OCI-LY3 (cell line): ENCODE data around the gene HCFC1.
A peak's percentile ranks its signal among the peaks of the same experiment; 100 is the strongest.

ENCODE experiments used
- H2AFZ ChIP-seq: fragments of 200-600, 300-600 bp; shearing (Covaris generic); 2 replicates; pipeline ENCODE4 v1.6.0; 2014; ENCODE audit warnings: antibody characterized with exemption, low read depth, low read length
- H3K27ac ChIP-seq: fragments of 200-600, 300-600 bp; sonication (generic); 2 replicates; pipeline ENCODE4 v1.5.1; 2014; ENCODE audit warnings: mild to moderate bottlenecking, low read length, moderate library complexity, mixed read lengths
- H3K27me3 ChIP-seq: fragments of 200-600, 300-600 bp; sonication (generic); 2 replicates; pipeline ENCODE4 v1.6.1; 2014; ENCODE audit warnings: low read depth, low read length, mixed read lengths
- H3K36me3 ChIP-seq: fragments of 200-600, 300-600 bp; sonication (generic); replicated peaks from 2 replicates; pipeline ENCODE3; 2014; ENCODE audit warnings: low read depth, low read length, mixed read lengths
- H3K4me1 ChIP-seq: fragments of 300-600, 200-600 bp; sonication (generic); 2 replicates; pipeline ENCODE4 v1.6.1; 2014; ENCODE audit warnings: low read length, mixed read lengths
- H3K4me2 ChIP-seq: fragments of 200-600, 300-600 bp; sonication (generic); 2 replicates; pipeline ENCODE4 v1.6.1; 2014; ENCODE audit warnings: low read length, mixed read lengths
- H3K4me3 ChIP-seq: fragments of 300-600, 200-600 bp; sonication (generic); 2 replicates; pipeline ENCODE4 v1.5.1; 2014; ENCODE audit warnings: antibody characterized with exemption, mild to moderate bottlenecking, low read length, moderate library complexity
- H3K79me2 ChIP-seq: fragments of 300-600, 200-600 bp; shearing (Covaris generic); 2 replicates; pipeline ENCODE4 v1.6.1; 2014; ENCODE audit warnings: mild to moderate bottlenecking, low read length, mixed read lengths
- H3K9ac ChIP-seq: fragments of 300-600, 200-600 bp; shearing (Covaris generic); 2 replicates; pipeline ENCODE4 v1.6.0; 2014; ENCODE audit warnings: mild to moderate bottlenecking, low read length, moderate library complexity
- H3K9me3 ChIP-seq: fragments of 200-600, 300-600 bp; shearing (Covaris generic); 2 replicates; pipeline ENCODE4 v1.6.1; 2014; ENCODE audit warnings: low read length, mixed read lengths; ENCODE audit not compliant: insufficient read depth
- H4K20me1 ChIP-seq: fragments of 200-600, 300-600 bp; sonication (generic); 2 replicates; pipeline ENCODE4 v1.6.1; 2016; ENCODE audit warnings: low read length, mixed read lengths; ENCODE audit not compliant: insufficient read depth
- EZH2phosphoT487 ChIP-seq: fragments of 200-600 bp; shearing (Covaris generic); IDR thresholded peaks from 2 replicates; pipeline ENCODE4 v1.6.1; 2018; ENCODE audit warnings: antibody characterized with exemption, mixed run types, low read depth
- TF ChIP-seq, protein P1 (sequence below): fragments of 200-600, 300-600 bp; sonication (generic); IDR thresholded peaks from 2 replicates; pipeline ENCODE4 v1.5.1; 2014; ENCODE audit warnings: antibody characterized with exemption, low read length, low read depth

The HCFC1 gene

DNA sequence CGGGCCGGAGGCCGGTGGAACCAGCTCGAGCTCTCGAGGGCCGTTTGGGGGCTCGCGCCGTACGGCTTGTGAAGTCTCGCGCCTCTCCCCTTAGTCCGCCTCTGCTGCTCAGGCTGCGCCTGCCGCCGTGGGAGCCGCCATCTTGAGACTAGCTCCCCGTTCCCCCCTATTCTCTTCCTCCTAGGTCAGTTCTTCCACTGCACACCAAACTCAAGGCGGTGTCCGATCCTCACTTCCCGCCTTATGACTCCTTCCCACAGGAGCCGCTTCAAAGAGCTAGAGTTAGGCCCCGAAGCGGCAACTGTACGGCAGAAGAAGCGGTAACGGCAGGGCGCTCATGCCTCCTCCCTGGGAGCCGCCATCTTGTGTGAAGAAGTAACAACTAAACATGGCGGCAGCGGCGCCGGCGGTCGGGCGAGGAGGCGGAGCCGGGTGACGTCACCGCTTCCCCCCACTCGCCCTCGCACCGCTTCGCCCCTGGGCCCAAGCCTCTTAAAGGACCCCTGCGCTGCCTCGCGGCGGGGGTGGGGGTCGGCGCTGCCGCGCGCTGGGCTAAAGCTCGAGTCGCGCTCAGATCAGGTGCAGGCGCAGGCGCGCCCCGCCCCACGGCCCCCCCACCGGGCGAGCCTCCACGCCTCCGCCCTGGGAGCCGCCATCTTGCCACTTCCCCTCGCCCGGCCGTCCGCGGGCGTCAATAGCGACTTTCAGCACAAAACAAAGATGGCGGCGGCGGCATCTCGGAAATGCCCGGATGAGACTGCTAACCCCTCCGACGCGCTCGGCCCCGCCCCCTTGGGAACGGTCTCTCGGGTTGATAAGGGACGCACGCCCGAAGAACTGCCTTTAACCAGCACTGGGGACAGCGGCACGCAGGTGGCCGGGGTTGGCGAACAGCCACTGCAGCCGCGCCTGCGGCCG is at the start of gene HCFC1:
HCFC1 (minus strand) TSS at position 369 of the 918 bp plus-strand sequence. CDS start 978 bp downstream, outside the sequence.
- Histone ChIP-seq H4K20me1 (peaks cover 32% of the 10 kb centered on the region), H2AFZ (peak within 1 kb of the TSS; percentile 79; the same call in 1 of the 2 replicates), H3K27me3 (no peaks in the 10 kb centered on the region), H3K4me1 (peaks cover 39% of the 10 kb centered on the region), H3K79me2 (peaks cover 63% of the 10 kb centered on the region), H3K27ac (peak within 1 kb of the TSS; percentile 98), H3K4me2 (peak within 1 kb of the TSS; percentile 98), H3K9ac (peak within 1 kb of the TSS; percentile 100), H3K36me3 (peaks cover 23% of the 10 kb centered on the region), H3K9me3 (no peaks in the 10 kb centered on the region), H3K4me3 (peak within 1 kb of the TSS; percentile 97)
- TF ChIP-seq, protein P1, sequence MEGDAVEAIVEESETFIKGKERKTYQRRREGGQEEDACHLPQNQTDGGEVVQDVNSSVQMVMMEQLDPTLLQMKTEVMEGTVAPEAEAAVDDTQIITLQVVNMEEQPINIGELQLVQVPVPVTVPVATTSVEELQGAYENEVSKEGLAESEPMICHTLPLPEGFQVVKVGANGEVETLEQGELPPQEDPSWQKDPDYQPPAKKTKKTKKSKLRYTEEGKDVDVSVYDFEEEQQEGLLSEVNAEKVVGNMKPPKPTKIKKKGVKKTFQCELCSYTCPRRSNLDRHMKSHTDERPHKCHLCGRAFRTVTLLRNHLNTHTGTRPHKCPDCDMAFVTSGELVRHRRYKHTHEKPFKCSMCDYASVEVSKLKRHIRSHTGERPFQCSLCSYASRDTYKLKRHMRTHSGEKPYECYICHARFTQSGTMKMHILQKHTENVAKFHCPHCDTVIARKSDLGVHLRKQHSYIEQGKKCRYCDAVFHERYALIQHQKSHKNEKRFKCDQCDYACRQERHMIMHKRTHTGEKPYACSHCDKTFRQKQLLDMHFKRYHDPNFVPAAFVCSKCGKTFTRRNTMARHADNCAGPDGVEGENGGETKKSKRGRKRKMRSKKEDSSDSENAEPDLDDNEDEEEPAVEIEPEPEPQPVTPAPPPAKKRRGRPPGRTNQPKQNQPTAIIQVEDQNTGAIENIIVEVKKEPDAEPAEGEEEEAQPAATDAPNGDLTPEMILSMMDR: no peak
- no peak for TF ChIP-seq EZH2phosphoT487

DNA sequence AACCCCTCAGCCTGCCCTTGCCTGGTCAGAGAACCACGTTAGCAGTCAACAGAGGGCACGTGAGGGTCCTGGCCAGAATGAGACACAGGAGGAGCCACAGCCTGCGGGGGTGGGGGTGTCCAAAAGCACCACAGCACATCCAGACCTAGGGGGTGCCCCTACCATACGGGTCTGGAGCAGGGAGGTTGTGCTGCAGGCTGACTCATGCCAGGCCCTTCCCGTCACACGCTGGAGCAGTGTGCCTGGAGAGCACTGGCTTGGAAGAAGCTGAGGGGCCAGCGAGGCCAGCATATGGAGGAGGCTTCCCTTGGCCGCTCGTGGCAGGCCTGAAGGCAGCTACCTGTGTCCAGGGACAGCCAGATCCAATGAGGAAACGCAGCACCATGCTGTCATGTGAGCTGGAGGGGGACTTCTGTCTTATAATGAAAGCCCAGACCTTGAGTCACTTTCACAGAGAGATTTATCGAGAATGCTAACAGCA is 49.6 kb upstream of the HCFC1 start:
- peaks cover 24% of the 10 kb centered on the region for H3K36me3 ChIP-seq
- peak overlapping the region; percentile 97; the same call in 1 of the 2 replicates for H3K9ac ChIP-seq
- H3K27me3 ChIP-seq: no peaks in the 10 kb centered on the region
- TF ChIP-seq, protein P1: no peak
- TF ChIP-seq EZH2phosphoT487: no peak
- H3K4me2 ChIP-seq: peak overlapping the region; percentile 95
- H3K4me3 ChIP-seq: peak overlapping the region; percentile 93
- H3K79me2 ChIP-seq: peaks cover 52% of the 10 kb centered on the region
- peak overlapping the region; percentile 85 for H3K27ac ChIP-seq
- no peaks in the 10 kb centered on the region for H4K20me1 ChIP-seq
- no peaks in the 10 kb centered on the region for H3K9me3 ChIP-seq
- peaks cover 19% of the 10 kb centered on the region for H3K4me1 ChIP-seq
- H2AFZ ChIP-seq: no peak overlapping the region

DNA sequence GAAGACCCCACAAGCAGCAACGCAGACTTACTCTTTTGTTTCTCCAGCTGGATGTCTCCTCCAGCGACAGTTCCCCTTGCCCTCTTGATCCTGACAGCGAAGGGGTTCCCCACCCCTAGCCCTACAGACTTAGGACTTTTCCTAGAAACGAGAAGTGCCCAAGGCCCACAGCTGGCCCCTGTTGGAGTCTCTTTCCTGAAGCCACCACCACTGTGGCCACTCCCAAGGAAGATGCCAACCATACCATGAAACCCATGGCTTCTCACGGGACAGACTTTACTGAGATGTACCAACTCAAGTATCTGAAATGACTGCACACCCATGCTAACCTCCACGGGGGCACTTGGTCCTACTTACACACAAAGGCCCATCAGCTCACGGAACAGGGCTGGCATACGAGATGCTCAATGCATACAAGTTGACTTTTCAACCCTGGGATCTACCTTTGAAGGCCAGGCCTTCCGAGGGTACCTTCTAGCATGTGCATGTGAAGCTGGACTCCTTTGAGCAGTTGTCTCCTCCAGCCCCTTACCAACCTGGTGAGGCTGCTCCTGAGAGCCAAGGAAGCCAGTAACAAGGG is 49.0 kb upstream of the HCFC1 start:
- Histone ChIP-seq H3K27me3 (no peaks in the 10 kb centered on the region), H3K36me3 (peaks cover 29% of the 10 kb centered on the region), H3K79me2 (peaks cover 56% of the 10 kb centered on the region), H3K27ac (peak overlapping the region; percentile 85), H3K9me3 (no peaks in the 10 kb centered on the region), H2AFZ (no peak overlapping the region), H3K4me2 (peak overlapping the region; percentile 95), H4K20me1 (no peaks in the 10 kb centered on the region), H3K4me3 (peak overlapping the region; percentile 93), H3K9ac (peak overlapping the region; percentile 97), H3K4me1 (peaks cover 19% of the 10 kb centered on the region)
- TF ChIP-seq, protein P1: no peak
- no peak for TF ChIP-seq EZH2phosphoT487
